ENCODE measurements around the gene DCPS. TPM values are rescaled to one million over a fixed set of nuclear protein-coding genes. Genes with fewer than 3 reads are reported as not detected.
A peak's percentile ranks its signal among the peaks of the same experiment; 100 is the strongest.

DCPS gene
- total RNA-seq, 1 donor from 2014 or later: 11.2 TPM

DNA sequence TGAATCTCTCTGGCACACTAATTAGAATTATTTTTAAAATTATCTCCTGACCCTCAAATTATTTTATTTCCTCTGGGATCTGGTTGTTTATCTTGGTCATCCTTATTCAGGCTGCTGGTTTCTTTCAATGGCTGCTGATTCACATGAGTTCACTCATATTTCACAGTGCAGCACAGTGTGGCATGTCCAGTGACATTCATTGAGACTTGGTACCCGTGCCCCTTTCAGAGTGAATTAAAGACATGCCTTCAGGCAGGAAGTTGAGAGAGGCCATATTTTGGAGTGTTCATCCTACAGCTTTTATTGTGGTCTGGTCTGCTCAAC is 13.5 kb downstream of the DCPS start:
- peaks cover 40% of the 10 kb centered on the region for H3K4me1 Mint-ChIP-seq (ENCODE audit: unreplicated experiment)
- H3K36me3 Mint-ChIP-seq (ENCODE audit: unreplicated experiment): peaks cover 16% of the 10 kb centered on the region
- no peaks in the 10 kb centered on the region for H3K27me3 Mint-ChIP-seq (ENCODE audit: unreplicated experiment)
- no peak for DNase-seq (ENCODE audit: extremely low spot score, unreplicated experiment)
- no peak overlapping the region for H3K4me3 Mint-ChIP-seq (ENCODE audit: unreplicated experiment)
- H3K9me3 Mint-ChIP-seq (ENCODE audit: unreplicated experiment): no peaks in the 10 kb centered on the region
- H3K27ac Mint-ChIP-seq (ENCODE audit: unreplicated experiment): peak overlapping the region; percentile 85
- TF ChIP-seq, protein P1, sequence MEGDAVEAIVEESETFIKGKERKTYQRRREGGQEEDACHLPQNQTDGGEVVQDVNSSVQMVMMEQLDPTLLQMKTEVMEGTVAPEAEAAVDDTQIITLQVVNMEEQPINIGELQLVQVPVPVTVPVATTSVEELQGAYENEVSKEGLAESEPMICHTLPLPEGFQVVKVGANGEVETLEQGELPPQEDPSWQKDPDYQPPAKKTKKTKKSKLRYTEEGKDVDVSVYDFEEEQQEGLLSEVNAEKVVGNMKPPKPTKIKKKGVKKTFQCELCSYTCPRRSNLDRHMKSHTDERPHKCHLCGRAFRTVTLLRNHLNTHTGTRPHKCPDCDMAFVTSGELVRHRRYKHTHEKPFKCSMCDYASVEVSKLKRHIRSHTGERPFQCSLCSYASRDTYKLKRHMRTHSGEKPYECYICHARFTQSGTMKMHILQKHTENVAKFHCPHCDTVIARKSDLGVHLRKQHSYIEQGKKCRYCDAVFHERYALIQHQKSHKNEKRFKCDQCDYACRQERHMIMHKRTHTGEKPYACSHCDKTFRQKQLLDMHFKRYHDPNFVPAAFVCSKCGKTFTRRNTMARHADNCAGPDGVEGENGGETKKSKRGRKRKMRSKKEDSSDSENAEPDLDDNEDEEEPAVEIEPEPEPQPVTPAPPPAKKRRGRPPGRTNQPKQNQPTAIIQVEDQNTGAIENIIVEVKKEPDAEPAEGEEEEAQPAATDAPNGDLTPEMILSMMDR (IDR thresholded peaks at IDR 0.05): no peak

DNA sequence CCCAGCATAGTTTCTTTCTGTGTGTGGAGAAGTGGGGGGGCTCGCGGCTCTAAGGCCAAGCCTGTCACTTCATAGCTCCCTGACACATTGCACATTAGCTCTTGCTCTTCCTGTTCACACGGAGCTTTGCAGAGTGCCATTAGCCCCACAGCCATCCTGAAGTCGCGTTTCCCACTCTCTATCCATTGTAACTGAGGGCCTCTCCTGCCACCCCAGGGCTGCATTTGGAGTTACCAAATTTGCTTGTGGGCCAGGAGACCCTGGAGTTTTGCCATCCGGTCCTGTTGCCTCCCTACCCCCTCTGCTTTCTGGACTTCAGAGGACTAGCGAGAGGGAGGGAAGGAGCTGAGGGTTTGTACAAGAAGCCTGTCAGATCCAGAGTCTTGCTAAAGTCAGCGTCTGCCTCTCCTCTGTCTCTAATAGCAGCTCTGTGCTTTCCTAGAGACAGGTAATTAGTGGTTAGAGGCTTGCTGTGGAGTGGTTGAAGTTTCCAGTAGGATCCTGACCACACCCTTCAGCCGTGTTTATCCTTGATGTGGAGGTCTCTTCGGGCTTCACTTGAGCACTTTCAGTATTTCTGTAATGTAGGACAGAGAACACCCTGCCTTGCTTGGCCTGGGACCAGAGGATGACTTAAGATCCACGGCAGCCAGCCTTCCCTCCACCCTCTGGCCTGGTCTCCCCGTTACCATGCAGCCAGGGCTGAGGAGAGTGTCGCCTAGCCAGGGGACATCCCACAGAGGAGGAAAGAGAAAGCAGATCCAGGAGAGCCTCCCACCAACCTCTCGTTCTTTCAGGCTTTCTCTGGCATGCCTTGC is 14.1 kb downstream of the DCPS start:
- peak overlapping the region; percentile 85 for H3K27ac Mint-ChIP-seq (ENCODE audit: unreplicated experiment)

DNA sequence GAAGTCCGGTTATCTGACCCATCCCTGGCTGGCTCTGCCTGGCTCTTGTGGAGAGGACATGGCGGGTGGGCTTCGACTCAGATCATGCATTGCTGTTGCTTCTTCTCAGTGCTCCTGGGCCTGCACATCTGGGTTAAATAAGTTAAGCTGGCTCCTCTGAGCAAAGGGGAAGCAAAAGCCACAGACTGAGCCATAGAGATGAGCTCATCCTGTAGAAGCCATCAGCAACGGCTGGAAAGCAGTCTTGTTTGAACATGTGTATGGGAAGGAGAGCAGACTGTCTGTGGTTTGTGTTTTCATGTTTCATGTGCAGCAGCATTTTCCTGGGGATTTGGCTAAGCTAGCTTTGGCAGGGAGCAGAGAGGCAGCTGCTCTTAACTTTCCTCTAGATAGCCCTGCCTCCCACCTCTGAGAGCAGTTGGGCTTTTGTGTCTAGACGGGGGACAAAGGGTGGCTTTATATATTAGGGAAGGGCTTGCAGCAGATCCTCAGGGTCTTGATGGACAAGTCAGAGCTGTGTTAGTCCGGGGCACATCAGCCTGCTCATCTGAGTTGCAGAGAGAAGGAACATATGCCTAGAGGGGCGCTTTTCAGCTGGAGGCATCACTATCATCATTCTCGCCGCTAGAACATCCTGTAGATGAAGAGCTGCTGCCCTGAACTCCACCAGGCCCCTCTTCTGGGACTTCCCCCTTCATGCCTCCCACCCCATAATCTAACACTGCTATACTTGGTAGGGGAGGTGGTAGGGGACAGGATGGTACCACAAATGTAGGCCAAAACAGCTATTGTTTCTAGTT is 14.9 kb downstream of the DCPS start:
- TF ChIP-seq, protein P1 (IDR thresholded peaks at IDR 0.05): no peak
- no peak overlapping the region for H3K4me3 Mint-ChIP-seq (ENCODE audit: unreplicated experiment)
- H3K27me3 Mint-ChIP-seq (ENCODE audit: unreplicated experiment): no peaks in the 10 kb centered on the region
- H3K36me3 Mint-ChIP-seq (ENCODE audit: unreplicated experiment): peaks cover 16% of the 10 kb centered on the region
- no peaks in the 10 kb centered on the region for H3K9me3 Mint-ChIP-seq (ENCODE audit: unreplicated experiment)
- DNase-seq (ENCODE audit: extremely low spot score, unreplicated experiment): no peak
- peaks cover 32% of the 10 kb centered on the region for H3K4me1 Mint-ChIP-seq (ENCODE audit: unreplicated experiment)
- peak overlapping the region; percentile 85 for H3K27ac Mint-ChIP-seq (ENCODE audit: unreplicated experiment)

More for the DNA sequence above, 14.1 kb downstream of the DCPS start:
- TF ChIP-seq, protein P1 (IDR thresholded peaks at IDR 0.05): no peak
- no peak for DNase-seq (ENCODE audit: extremely low spot score, unreplicated experiment)
- Mint-ChIP-seq H3K4me3 (ENCODE audit: unreplicated experiment) (peak overlapping the region; percentile 42), H3K36me3 (ENCODE audit: unreplicated experiment) (peaks cover 16% of the 10 kb centered on the region), H3K9me3 (ENCODE audit: unreplicated experiment) (no peaks in the 10 kb centered on the region), H3K4me1 (ENCODE audit: unreplicated experiment) (peaks cover 38% of the 10 kb centered on the region), H3K27me3 (ENCODE audit: unreplicated experiment) (no peaks in the 10 kb centered on the region)

DNA sequence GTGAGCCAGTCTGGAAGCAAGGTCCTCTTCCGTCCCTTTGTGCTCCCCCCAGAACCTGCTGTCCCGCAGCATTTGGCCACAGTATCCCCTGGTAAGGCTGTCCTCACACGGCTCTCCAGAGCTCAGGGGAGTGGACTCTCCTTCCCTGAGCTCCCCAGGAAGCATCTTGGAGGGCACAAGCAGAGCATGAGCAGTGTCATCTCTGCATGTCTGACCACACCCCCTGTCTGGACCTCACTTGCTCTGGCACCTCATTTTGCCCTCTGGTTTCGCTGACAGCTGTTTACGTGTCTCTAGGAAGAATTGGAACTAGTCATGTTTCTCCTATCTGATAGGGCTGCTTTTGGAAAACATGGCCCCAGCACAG is 15.5 kb downstream of the DCPS start:
- TF ChIP-seq, protein P1 (IDR thresholded peaks at IDR 0.05): no peak
- Mint-ChIP-seq H3K4me1 (ENCODE audit: unreplicated experiment) (peaks cover 32% of the 10 kb centered on the region), H3K27me3 (ENCODE audit: unreplicated experiment) (no peaks in the 10 kb centered on the region), H3K9me3 (ENCODE audit: unreplicated experiment) (no peaks in the 10 kb centered on the region), H3K4me3 (ENCODE audit: unreplicated experiment) (no peak overlapping the region), H3K27ac (ENCODE audit: unreplicated experiment) (peak overlapping the region; percentile 85), H3K36me3 (ENCODE audit: unreplicated experiment) (peaks cover 12% of the 10 kb centered on the region)
- no peak for DNase-seq (ENCODE audit: extremely low spot score, unreplicated experiment)

DNA sequence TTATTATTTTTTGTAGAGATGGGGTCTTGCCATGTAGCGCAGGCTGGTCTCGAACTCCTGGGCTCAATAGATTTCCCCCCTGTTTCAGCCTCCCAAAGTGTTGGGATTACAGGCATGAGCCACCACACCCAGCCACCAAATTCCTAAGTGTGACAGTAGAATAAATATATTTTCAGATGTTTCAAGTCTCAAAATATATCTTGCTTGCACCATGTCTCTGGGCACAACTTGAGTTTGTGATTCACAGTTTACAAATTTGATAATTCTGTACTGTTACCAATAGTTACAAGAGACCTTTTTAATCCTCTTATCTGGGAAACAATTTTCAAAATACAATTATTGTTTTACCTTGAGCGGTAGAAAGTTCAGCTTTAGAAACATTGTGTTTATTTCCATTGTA is 19.1 kb downstream of the DCPS start:
- H3K27me3 Mint-ChIP-seq (ENCODE audit: unreplicated experiment): no peaks in the 10 kb centered on the region
- no peaks in the 10 kb centered on the region for H3K9me3 Mint-ChIP-seq (ENCODE audit: unreplicated experiment)
- H3K27ac Mint-ChIP-seq (ENCODE audit: unreplicated experiment): no peak overlapping the region
- TF ChIP-seq, protein P1 (IDR thresholded peaks at IDR 0.05): no peak
- no peak for DNase-seq (ENCODE audit: extremely low spot score, unreplicated experiment)
- peaks cover 5% of the 10 kb centered on the region for H3K36me3 Mint-ChIP-seq (ENCODE audit: unreplicated experiment)
- no peak overlapping the region for H3K4me3 Mint-ChIP-seq (ENCODE audit: unreplicated experiment)
- peaks cover 22% of the 10 kb centered on the region for H3K4me1 Mint-ChIP-seq (ENCODE audit: unreplicated experiment)
